GM12865 (cell line): Measurements from ENCODE around the gene CCDC80.
"Not testable (repeated sequence)": the region's sequence is repeated elsewhere in the genome, so short reads cannot be mapped to it uniquely, and the experiment has no call there.

Experiments
- DNase-seq: peaks from one replicate; pipeline ENCODE4 v3.0.0; 2010; ENCODE audit warnings: low read depth
- H3K4me3 ChIP-seq: 2 replicates; pipeline ENCODE4 v1.5.1; 2011; ENCODE audit warnings: mild to moderate bottlenecking, low read depth, low read length, control low read depth
- CTCF ChIP-seq: IDR thresholded peaks from 2 replicates; pipeline ENCODE4 v1.5.1; 2011; ENCODE audit warnings: low read length, control low read depth, low read depth, inconsistent platforms; ENCODE audit not compliant: insufficient read depth; ENCODE audit errors: missing control alignments

CCDC80 gene

GRCh38 chr3:112675943-112676535 lies 35.1 kb upstream of the CCDC80 start:
- DNase-seq, result no peak
- no peak overlapping the region for H3K4me3 ChIP-seq
- no peak for TF ChIP-seq CTCF

GRCh38 chr3:112675349-112675748 lies 34.4 kb upstream of the CCDC80 start:
- no peak for TF ChIP-seq CTCF
- DNase-seq, result no peak

GRCh38 chr3:112672716-112673541 lies 32.0 kb upstream of the CCDC80 start:
- no peak for TF ChIP-seq CTCF
- DNase-seq, result no peak
- no peak overlapping the region for H3K4me3 ChIP-seq

More at GRCh38 chr3:112675349-112675748, 34.4 kb upstream of the CCDC80 start:
- H3K4me3 ChIP-seq, result no peak overlapping the region

GRCh38 chr3:112671930-112672715 lies 31.2 kb upstream of the CCDC80 start:
- no peak for TF ChIP-seq CTCF
- DNase-seq, result no peak
- no peak overlapping the region for H3K4me3 ChIP-seq

- no peak overlapping the region for H3K4me3 ChIP-seq
- DNase-seq, result no peak
- TF ChIP-seq CTCF, result no peak
Observed at GRCh38 chr3:112670824-112671223, 29.9 kb upstream of the CCDC80 start.

- no peak for TF ChIP-seq CTCF
- DNase-seq, result no peak
- no peak overlapping the region for H3K4me3 ChIP-seq
Observed at GRCh38 chr3:112667599-112667998, 26.7 kb upstream of the CCDC80 start.

- not testable (repeated sequence) for H3K4me3 ChIP-seq, DNase-seq
Observed at GRCh38 chr3:112665009-112665408, 24.1 kb upstream of the CCDC80 start.
